Hematopoietic multipotent progenitor cell treated with erythropoietin and hydrocortisone succinate and interleukin-3 and kit ligand, for 8 days (in vitro differentiated cells): ENCODE results near the gene PIKFYVE.
"Not testable (repeated sequence)": the region's sequence is repeated elsewhere in the genome, so short reads cannot be mapped to it uniquely, and the experiment has no call there.

Source experiments
- DNase-seq: peaks from one replicate; pipeline ENCODE4 v3.0.0-alpha.2; 2015

Gene PIKFYVE

GRCh38 chr2:208254871-208255556 lies 11.0 kb upstream of the PIKFYVE start, which contains the start of gene IDH1:
IDH1 (minus strand) TSS chr2:208255071; CDS start chr2:208251551, 3,520 bp downstream.
- DNase-seq, result peak; percentile 92

GRCh38 chr2:208255557-208256106 lies 10.4 kb upstream of the PIKFYVE start:
- DNase-seq, result no peak

- peak; percentile 43 for DNase-seq
Observed at GRCh38 chr2:208256192-208256782, 9.8 kb upstream of the PIKFYVE start.

- not testable (repeated sequence) for DNase-seq
Observed at GRCh38 chr2:208256849-208257813, 8.9 kb upstream of the PIKFYVE start.

- no peak for DNase-seq
Observed at GRCh38 chr2:208265371-208265800, 669 bp upstream of the PIKFYVE start.

GRCh38 chr2:208266553-208266893 lies 468 bp downstream of the PIKFYVE start:
- DNase-seq, result no peak

GRCh38 chr2:208266936-208267335 lies 881 bp downstream of the PIKFYVE start:
- DNase-seq, result peak; percentile 11

- DNase-seq, result not testable (repeated sequence)
Observed at GRCh38 chr2:208267526-208267925, 1.5 kb downstream of the PIKFYVE start.

- DNase-seq, result peak; percentile 50
Observed at GRCh38 chr2:208268156-208268952, 2.3 kb downstream of the PIKFYVE start.

- DNase-seq, result peak; percentile 34
Observed at GRCh38 chr2:208269091-208269490, 3.0 kb downstream of the PIKFYVE start.

- no peak for DNase-seq
Observed at GRCh38 chr2:208274748-208275147, 8.7 kb downstream of the PIKFYVE start.

GRCh38 chr2:208278549-208278948 lies 12.5 kb downstream of the PIKFYVE start:
- DNase-seq, result no peak

GRCh38 chr2:208279236-208279635 lies 13.2 kb downstream of the PIKFYVE start:
- DNase-seq, result no peak

GRCh38 chr2:208280234-208280633 lies 14.2 kb downstream of the PIKFYVE start:
- DNase-seq, result no peak

- no peak for DNase-seq
Observed at GRCh38 chr2:208280933-208281332, 14.9 kb downstream of the PIKFYVE start.

- DNase-seq, result peak; percentile 63
Observed at GRCh38 chr2:208285853-208286252, 19.8 kb downstream of the PIKFYVE start.

GRCh38 chr2:208294482-208295024 lies 28.5 kb downstream of the PIKFYVE start:
- no peak for DNase-seq

- peak; percentile 26 for DNase-seq
Observed at GRCh38 chr2:208295834-208296233, 29.8 kb downstream of the PIKFYVE start.

- no peak for DNase-seq
Observed at GRCh38 chr2:208296610-208297009, 30.6 kb downstream of the PIKFYVE start.

- no peak for DNase-seq
Observed at GRCh38 chr2:208297961-208298360, 31.9 kb downstream of the PIKFYVE start.

- no peak for DNase-seq
Observed at GRCh38 chr2:208300847-208301618, 35.0 kb downstream of the PIKFYVE start.
